ENCODE measurements around the gene RIN3. TPM values are rescaled to one million over a fixed set of nuclear protein-coding genes. Genes with fewer than 3 reads are reported as not detected.
A peak's percentile ranks its signal among the peaks of the same experiment; 100 is the strongest.

RIN3 gene
- total and polyA plus RNA-seq, 10 of the 15 experiments (the other 5 are each of a cell fraction or from before 2014, with no cell fraction given): 0.91 to 23.3 (median 6.3) TPM

DNA sequence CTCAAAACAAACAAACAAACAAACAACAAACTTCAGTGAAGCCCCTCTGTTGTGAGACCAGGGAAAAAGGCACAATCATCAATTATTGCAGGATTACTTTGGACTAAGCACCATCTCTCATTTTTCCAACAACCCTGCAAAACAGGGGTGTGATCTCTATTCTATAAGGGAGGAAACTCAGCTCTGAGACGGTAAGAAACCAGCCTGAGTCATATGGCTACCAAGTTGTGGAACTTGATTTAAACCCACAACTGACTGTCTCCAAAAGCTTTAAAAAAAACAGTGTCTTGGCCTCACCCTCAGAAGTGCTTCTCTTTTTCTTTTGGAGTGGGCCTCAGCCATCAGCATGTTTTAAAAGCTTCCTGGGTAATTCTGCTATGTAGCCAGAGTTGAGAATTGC, 49.8 kb downstream of the RIN3 start:
- intact Hi-C loops (cut with micrococcal nuclease; ENCODE audit: unreplicated experiment): no loop called here
- SMC1A ChIA-PET (ENCODE audit: uncharacterized antibody, unreplicated experiment): interaction anchor here (0.8 to 8.9 kb wide), 14 partner anchors 9 to 303 kb away, joined by 3 to 137 read pairs (median 4); no protein-coding TSS in a partner anchor
- RAD21 ChIA-PET (ENCODE audit: unreplicated experiment): interaction anchor here (0.7 to 4.5 kb wide), 18 partner anchors 10 to 212 kb away, joined by 3 to 33 read pairs (median 4); no protein-coding TSS in a partner anchor
- Histone ChIP-seq H3K27ac (ENCODE audit: control insufficient read depth, insufficient read depth) (no peak overlapping the region; the same call in 1 of the 2 replicates), H2AFZ (ENCODE audit: control insufficient read depth, low read depth, low read length) (no peak overlapping the region), H3K9ac (ENCODE audit: control insufficient read depth, insufficient read depth, low read length) (no peak overlapping the region), H3K4me3 (no peak overlapping the region), H3K27me3 (replicated peaks in 1 of 2; ENCODE audit: control insufficient read depth in 2 of 2, insufficient read depth in 2 of 2, low read length in 1 of 2) (no peaks in the 10 kb centered on the region), H4K20me1 (ENCODE audit: control insufficient read depth, insufficient read depth) (no peaks in the 10 kb centered on the region), H3K4me2 (ENCODE audit: control insufficient read depth, insufficient read depth) (peak overlapping the region; percentile 63), H3K79me2 (ENCODE audit: control insufficient read depth, insufficient read depth, low read length) (no peaks in the 10 kb centered on the region), H3K9me3 (replicated peaks; ENCODE audit: control insufficient read depth, insufficient read depth, low read length) (peaks cover 16% of the 10 kb centered on the region), H3K36me3 (ENCODE audit: control insufficient read depth in 2 of 2, insufficient read depth in 2 of 2, low read length in 1 of 2) (peaks cover 0 to 2% of the 10 kb centered on the region in 2 experiments; a peak in 2 of 4 replicates), H3K4me1 (ENCODE audit: control insufficient read depth, insufficient read depth, low read length) (peaks cover 24% of the 10 kb centered on the region)
- no TSS peak for BruUV-seq (replicated peaks)
- FAIRE-seq: peak; percentile 94
- in situ Hi-C loops (cut with MboI): no loop called here
- peak; percentile 96 for ATAC-seq
- CTCF ChIA-PET: interaction anchor here (0.7 to 7.4 kb wide), 6 partner anchors 8 to 111 kb away, joined by 3 to 38 read pairs (median 5); no protein-coding TSS in a partner anchor
- peak; percentile 53 for DNase-seq (ENCODE audit: low read depth, low spot score)
- POLR2A ChIA-PET: interaction anchor here (0.7 to 2.3 kb wide), 6 partner anchors 9 to 49 kb away, joined by 3 to 14 read pairs (median 6); no protein-coding TSS in a partner anchor
- 0% methylated on average over 1 of the region's 1 CpG for WGBS (ENCODE audit: insufficient coverage, insufficient replicate concordance, low lambda C conversion rate, missing lambda C conversion rate)
- TF ChIP-seq SUPT20H (IDR thresholded peaks at IDR 0.05; ENCODE audit: borderline replicate concordance, control insufficient read depth, low read depth, low read length): no peak
- TF ChIP-seq CREM (IDR thresholded peaks at IDR 0.05; ENCODE audit: low read depth): no peak
- TF ChIP-seq, protein P1, sequence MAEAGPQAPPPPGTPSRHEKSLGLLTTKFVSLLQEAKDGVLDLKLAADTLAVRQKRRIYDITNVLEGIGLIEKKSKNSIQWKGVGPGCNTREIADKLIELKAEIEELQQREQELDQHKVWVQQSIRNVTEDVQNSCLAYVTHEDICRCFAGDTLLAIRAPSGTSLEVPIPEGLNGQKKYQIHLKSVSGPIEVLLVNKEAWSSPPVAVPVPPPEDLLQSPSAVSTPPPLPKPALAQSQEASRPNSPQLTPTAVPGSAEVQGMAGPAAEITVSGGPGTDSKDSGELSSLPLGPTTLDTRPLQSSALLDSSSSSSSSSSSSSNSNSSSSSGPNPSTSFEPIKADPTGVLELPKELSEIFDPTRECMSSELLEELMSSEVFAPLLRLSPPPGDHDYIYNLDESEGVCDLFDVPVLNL (IDR thresholded peaks at IDR 0.05; ENCODE audit: low read depth, low read length): no peak
- TF ChIP-seq MTA3 (IDR thresholded peaks at IDR 0.05; ENCODE audit: borderline replicate concordance, low read length): no peak
- TF ChIP-seq POLR2A (IDR thresholded peaks at IDR 0.05; ENCODE audit: low read depth, low read length): no peak
- TF ChIP-seq, protein P2, sequence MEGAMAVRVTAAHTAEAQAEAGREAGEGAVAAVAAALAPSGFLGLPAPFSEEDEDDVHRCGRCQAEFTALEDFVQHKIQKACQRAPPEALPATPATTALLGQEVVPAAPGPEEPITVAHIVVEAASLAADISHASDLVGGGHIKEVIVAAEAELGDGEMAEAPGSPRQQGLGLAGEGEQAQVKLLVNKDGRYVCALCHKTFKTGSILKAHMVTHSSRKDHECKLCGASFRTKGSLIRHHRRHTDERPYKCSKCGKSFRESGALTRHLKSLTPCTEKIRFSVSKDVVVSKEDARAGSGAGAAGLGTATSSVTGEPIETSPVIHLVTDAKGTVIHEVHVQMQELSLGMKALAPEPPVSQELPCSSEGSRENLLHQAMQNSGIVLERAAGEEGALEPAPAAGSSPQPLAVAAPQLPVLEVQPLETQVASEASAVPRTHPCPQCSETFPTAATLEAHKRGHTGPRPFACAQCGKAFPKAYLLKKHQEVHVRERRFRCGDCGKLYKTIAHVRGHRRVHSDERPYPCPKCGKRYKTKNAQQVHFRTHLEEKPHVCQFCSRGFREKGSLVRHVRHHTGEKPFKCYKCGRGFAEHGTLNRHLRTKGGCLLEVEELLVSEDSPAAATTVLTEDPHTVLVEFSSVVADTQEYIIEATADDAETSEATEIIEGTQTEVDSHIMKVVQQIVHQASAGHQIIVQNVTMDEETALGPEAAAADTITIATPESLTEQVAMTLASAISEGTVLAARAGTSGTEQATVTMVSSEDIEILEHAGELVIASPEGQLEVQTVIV (IDR thresholded peaks at IDR 0.05; ENCODE audit: borderline replicate concordance, partially characterized antibody): no peak
- no peak for TF ChIP-seq PML (IDR thresholded peaks at IDR 0.05; ENCODE audit: low read length)
- no peak for TF ChIP-seq NR2C1 (IDR thresholded peaks at IDR 0.05)
- no peak for TF ChIP-seq WRNIP1 (IDR thresholded peaks at IDR 0.05; ENCODE audit: borderline replicate concordance, low read depth, low read length)
- no peak for TF ChIP-seq NR2C2 (IDR thresholded peaks at IDR 0.05; ENCODE audit: borderline replicate concordance, control insufficient read depth, insufficient read length, low read depth)
- TF ChIP-seq MYC (IDR thresholded peaks at IDR 0.05; ENCODE audit: insufficient read depth, insufficient read length, insufficient replicate concordance, low read length, severe bottlenecking): no peak
- TF ChIP-seq, protein P3, sequence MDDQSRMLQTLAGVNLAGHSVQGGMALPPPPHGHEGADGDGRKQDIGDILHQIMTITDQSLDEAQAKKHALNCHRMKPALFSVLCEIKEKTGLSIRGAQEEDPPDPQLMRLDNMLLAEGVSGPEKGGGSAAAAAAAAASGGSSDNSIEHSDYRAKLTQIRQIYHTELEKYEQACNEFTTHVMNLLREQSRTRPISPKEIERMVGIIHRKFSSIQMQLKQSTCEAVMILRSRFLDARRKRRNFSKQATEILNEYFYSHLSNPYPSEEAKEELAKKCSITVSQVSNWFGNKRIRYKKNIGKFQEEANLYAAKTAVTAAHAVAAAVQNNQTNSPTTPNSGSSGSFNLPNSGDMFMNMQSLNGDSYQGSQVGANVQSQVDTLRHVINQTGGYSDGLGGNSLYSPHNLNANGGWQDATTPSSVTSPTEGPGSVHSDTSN (IDR thresholded peaks at IDR 0.05; ENCODE audit: insufficient replicate concordance, low read depth, low read length): no peak
- no peak for TF ChIP-seq ZSCAN29 (IDR thresholded peaks at IDR 0.05)
- TF ChIP-seq HCFC1 (IDR thresholded peaks at IDR 0.05; ENCODE audit: low read length): no peak
- TF ChIP-seq HDAC6 (IDR thresholded peaks at IDR 0.05; ENCODE audit: unreplicated experiment): no peak
- TF ChIP-seq, protein P4, sequence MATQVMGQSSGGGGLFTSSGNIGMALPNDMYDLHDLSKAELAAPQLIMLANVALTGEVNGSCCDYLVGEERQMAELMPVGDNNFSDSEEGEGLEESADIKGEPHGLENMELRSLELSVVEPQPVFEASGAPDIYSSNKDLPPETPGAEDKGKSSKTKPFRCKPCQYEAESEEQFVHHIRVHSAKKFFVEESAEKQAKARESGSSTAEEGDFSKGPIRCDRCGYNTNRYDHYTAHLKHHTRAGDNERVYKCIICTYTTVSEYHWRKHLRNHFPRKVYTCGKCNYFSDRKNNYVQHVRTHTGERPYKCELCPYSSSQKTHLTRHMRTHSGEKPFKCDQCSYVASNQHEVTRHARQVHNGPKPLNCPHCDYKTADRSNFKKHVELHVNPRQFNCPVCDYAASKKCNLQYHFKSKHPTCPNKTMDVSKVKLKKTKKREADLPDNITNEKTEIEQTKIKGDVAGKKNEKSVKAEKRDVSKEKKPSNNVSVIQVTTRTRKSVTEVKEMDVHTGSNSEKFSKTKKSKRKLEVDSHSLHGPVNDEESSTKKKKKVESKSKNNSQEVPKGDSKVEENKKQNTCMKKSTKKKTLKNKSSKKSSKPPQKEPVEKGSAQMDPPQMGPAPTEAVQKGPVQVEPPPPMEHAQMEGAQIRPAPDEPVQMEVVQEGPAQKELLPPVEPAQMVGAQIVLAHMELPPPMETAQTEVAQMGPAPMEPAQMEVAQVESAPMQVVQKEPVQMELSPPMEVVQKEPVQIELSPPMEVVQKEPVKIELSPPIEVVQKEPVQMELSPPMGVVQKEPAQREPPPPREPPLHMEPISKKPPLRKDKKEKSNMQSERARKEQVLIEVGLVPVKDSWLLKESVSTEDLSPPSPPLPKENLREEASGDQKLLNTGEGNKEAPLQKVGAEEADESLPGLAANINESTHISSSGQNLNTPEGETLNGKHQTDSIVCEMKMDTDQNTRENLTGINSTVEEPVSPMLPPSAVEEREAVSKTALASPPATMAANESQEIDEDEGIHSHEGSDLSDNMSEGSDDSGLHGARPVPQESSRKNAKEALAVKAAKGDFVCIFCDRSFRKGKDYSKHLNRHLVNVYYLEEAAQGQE (IDR thresholded peaks at IDR 0.05; ENCODE audit: low read depth, low read length): no peak
- TF ChIP-seq EED (IDR thresholded peaks at IDR 0.05; ENCODE audit: low read depth): no peak; the same call in 1 of the 2 replicates
